GM20000 (cell line): ENCODE measurements around the gene FBXW4.

ENCODE experiments used
- DNase-seq: peaks from one replicate; pipeline ENCODE4 v3.0.0; 2012; ENCODE audit warnings: low spot score
- CTCF ChIP-seq: IDR thresholded peaks from 2 replicates; pipeline ENCODE4 v1.5.1; 2012; ENCODE audit warnings: mild to moderate bottlenecking, control low read depth; ENCODE audit errors: extremely low read depth, missing control alignments

FBXW4 gene

DNA sequence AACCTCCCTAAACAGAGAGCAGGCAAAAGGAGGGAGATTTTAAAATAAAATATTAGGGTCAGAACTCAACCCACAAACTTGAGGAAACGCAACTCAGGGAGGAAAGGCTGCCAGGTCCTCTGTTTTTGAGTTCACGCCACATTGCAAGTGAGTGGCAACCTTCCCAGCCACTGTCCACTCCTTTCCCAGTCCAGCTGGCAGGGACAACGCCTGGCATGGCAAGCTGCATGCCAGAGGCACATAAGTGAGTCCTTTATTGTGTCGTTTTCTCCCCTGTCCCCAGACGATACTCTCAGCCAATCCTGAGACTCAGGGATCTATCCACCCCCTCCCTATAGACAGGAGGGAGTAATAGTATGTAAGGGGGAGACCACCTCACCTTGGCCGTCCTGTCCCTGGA lies 22.4 kb downstream of the FBXW4 start:
- DNase-seq, result no peak
- TF ChIP-seq CTCF, result no peak

DNA sequence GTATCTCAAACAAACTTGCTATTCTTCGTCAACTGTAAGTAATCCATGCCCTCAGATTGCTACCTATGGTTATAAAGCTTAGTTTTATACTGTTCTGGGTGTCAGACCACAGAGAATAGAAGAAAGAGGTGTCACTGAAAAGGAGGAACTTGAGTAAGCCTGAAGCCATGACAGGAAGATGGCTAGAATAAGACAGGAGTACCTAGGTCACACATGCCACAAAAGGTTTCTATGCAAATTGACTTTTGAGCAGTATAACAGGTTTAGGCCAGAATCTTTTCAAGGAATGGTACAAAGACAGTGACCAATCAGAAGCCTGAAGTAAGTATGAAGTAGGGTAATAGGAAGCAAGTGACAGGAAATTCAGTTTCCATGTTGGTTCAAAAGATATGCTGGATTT lies 23.5 kb downstream of the FBXW4 start:
- TF ChIP-seq CTCF, result no peak
- peak; percentile 29 for DNase-seq

DNA sequence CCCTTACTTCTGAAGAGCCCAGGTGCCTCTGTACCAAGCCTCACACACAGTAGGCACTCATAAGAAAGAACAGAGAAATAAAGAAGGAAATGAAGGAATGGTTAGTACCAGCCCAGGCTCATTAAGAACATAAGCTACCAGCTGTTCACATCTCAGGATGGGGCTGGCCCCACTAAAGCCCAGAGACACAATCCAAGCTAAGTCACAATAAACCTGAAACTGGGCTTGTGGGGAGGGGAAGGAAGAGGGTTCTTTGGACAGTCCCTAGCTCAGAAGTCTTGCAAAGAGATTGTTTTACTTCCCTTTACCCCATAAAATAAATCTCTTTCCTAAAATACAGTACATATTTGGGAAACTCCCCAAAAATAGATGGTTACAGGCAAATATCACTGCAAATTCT lies 24.3 kb downstream of the FBXW4 start:
- no peak for TF ChIP-seq CTCF
- peak; percentile 46 for DNase-seq

GRCh38 chr10:101669181-101669580 lies 25.8 kb downstream of the FBXW4 start:
- no peak for TF ChIP-seq CTCF
- DNase-seq, result no peak

- no peak for DNase-seq
- TF ChIP-seq CTCF, result no peak
Observed at GRCh38 chr10:101668566-101668965, 26.4 kb downstream of the FBXW4 start.

DNA sequence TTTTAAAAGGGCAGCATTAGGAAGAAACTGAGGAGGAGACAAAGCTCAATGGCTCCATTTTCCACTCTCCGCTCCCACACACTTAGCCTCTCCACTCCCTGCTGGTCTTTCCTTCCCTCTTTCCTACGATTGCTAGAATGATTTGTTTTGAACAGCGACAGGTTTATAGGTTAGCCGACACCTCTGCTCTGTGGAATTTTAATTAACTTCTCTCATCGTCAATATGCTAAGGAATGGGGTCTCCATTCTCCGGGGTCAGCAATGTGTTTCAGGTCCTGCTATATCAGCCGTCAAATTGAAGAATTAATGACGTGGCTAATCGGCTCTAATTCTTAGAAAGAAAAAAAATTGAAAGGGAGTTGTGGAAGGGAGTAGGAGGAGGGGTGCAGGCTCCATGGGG lies 28.9 kb downstream of the FBXW4 start:
- no peak for DNase-seq
- no peak for TF ChIP-seq CTCF

DNA sequence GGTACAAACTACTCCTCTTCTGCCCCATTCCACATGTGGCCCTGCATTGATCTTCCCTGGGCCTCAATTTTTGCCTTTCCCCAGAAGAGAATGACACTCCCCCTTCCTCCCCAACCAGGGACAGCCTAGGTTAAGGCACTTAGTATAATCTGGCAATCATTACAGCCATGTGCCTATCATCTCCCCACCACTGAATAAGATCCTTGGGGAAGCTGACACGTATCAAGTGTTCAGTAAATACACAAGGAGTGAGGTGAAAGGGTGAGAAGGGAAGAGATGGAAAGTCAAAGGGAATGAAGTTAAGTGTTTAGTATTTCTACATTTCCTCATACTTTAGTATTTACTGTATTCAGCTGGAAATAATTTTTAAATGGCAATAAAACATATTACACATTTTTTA lies 31.9 kb downstream of the FBXW4 start:
- DNase-seq, result no peak
- TF ChIP-seq CTCF, result no peak
